Measurements from ENCODE around the gene RAB10.

Gene RAB10

GRCh38 chr2:26058390-26058789 is 24.5 kb downstream of the RAB10 start:
- DNase-seq (ENCODE audit: extremely low read depth, insufficient read length): no peak
- TF ChIP-seq CTCF (IDR thresholded peaks at IDR 0.05; ENCODE audit: insufficient read depth, low read length, poor library complexity, severe bottlenecking): no peak
- Histone ChIP-seq H3K36me3 (ENCODE audit: control insufficient read depth, insufficient read depth, low read length) (no peaks in the 10 kb centered on the region; the same call in 1 of the 2 replicates), H3K27me3 (replicated peaks; ENCODE audit: control insufficient read depth, insufficient read depth, low read length) (no peaks in the 10 kb centered on the region), H3K4me3 (replicated peaks; ENCODE audit: low read depth, low read length) (no peak overlapping the region)

GRCh38 chr2:26059542-26059941 is 25.7 kb downstream of the RAB10 start:
- Histone ChIP-seq H3K36me3 (ENCODE audit: control insufficient read depth, insufficient read depth, low read length) (no peaks in the 10 kb centered on the region; the same call in 1 of the 2 replicates), H3K4me3 (replicated peaks; ENCODE audit: low read depth, low read length) (no peak overlapping the region), H3K27me3 (replicated peaks; ENCODE audit: control insufficient read depth, insufficient read depth, low read length) (no peaks in the 10 kb centered on the region)
- no peak for DNase-seq (ENCODE audit: extremely low read depth, insufficient read length)
- no peak for TF ChIP-seq CTCF (IDR thresholded peaks at IDR 0.05; ENCODE audit: insufficient read depth, low read length, poor library complexity, severe bottlenecking)

GRCh38 chr2:26061539-26061938 is 27.7 kb downstream of the RAB10 start:
- H3K27me3 ChIP-seq (replicated peaks; ENCODE audit: control insufficient read depth, insufficient read depth, low read length): no peaks in the 10 kb centered on the region
- no peak for DNase-seq (ENCODE audit: extremely low read depth, insufficient read length)
- H3K4me3 ChIP-seq (replicated peaks; ENCODE audit: low read depth, low read length): no peak overlapping the region
- no peaks in the 10 kb centered on the region; the same call in 1 of the 2 replicates for H3K36me3 ChIP-seq (ENCODE audit: control insufficient read depth, insufficient read depth, low read length)
- no peak for TF ChIP-seq CTCF (IDR thresholded peaks at IDR 0.05; ENCODE audit: insufficient read depth, low read length, poor library complexity, severe bottlenecking)

- no peak for TF ChIP-seq CTCF (IDR thresholded peaks at IDR 0.05; ENCODE audit: insufficient read depth, low read length, poor library complexity, severe bottlenecking)
- DNase-seq (ENCODE audit: extremely low read depth, insufficient read length): no peak
- H3K4me3 ChIP-seq (replicated peaks; ENCODE audit: low read depth, low read length): no peak overlapping the region
- H3K36me3 ChIP-seq (ENCODE audit: control insufficient read depth, insufficient read depth, low read length): no peaks in the 10 kb centered on the region; the same call in 1 of the 2 replicates
- no peaks in the 10 kb centered on the region for H3K27me3 ChIP-seq (replicated peaks; ENCODE audit: control insufficient read depth, insufficient read depth, low read length)
Measured at GRCh38 chr2:26064846-26065245, 31.0 kb downstream of the RAB10 start.

- no peak overlapping the region for H3K4me3 ChIP-seq (replicated peaks; ENCODE audit: low read depth, low read length)
- no peaks in the 10 kb centered on the region; the same call in 1 of the 2 replicates for H3K36me3 ChIP-seq (ENCODE audit: control insufficient read depth, insufficient read depth, low read length)
- DNase-seq (ENCODE audit: extremely low read depth, insufficient read length): no peak
- no peaks in the 10 kb centered on the region for H3K27me3 ChIP-seq (replicated peaks; ENCODE audit: control insufficient read depth, insufficient read depth, low read length)
- TF ChIP-seq CTCF (IDR thresholded peaks at IDR 0.05; ENCODE audit: insufficient read depth, low read length, poor library complexity, severe bottlenecking): no peak
Measured at GRCh38 chr2:26067186-26067974, 33.5 kb downstream of the RAB10 start.
